GM11168 (cell line): Measurements from ENCODE around the gene ASTN1.

Experiments
- in situ Hi-C: fragments of 300-500 bp; cut with MboI; formaldehyde crosslinking; loops from one replicate; pipeline ENCODE4 v1.12.0; 2022; ENCODE audit warnings: low sequenced_read_pairs; ENCODE audit not compliant: unreplicated experiment

Gene ASTN1

DNA sequence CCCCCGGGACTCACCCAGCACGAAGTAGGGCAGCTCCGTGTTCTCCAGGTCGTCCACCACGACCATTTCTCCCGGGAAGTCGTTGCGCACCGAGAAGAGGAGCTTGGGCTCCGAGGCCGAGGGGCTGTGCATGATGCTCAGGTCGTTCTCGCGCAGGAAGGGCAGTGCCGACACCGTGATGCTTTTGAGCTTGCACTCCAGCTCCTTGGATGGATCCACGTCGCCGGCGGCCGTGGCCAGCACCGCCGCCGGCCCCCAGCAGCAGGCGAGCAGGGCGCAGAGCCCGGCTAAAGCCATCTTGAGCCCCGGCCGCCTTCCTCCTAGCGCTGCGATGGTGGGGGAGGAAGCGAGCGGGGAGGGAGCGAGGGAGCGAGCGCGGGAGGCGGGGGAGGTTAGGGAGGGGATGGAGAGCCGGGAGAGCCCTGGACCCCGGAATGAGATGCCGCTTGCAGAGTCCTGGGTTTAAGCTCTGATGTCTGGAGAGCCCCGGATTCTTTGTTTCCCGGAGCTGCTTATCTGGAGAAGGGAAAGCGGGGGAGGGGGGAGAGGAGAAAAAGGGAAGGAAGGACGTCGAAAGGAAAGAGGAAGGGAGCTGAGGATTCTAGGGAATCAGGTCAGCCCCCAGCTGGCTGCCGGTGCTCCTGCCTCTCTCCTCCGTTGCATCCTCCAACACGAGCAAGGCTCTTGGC lies at the start of gene ASTN1:
ASTN1 (minus strand) TSS at position 333 of the 689 bp plus-strand sequence; CDS start at position 297, 36 bp downstream.
- in situ Hi-C loops = no loop called here

DNA sequence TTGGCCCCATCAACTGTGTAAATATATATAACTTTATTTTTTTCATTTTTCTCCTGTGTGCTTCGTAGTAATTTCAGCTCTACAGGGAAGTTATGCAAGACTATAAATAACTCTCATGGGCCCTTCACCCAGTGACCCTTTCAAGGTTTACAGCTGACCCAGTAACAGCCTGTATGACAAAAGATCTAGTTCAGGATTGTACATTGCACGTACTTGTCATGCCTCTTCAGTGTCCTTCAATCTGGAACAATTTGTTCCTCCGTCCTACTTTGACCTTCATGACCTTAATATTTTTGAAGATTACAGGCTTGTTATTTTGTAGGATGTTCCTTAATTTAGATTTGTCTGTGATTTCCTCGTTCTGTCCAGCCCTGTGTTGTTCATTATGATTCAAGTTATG lies 46.7 kb upstream of the ASTN1 start:
- in situ Hi-C loops = no loop called here

- in situ Hi-C loops = no loop called here
These were observed 45.6 kb upstream of the ASTN1 start for GRCh38 chr1:177210071-177210470.

- in situ Hi-C loops = no loop called here
These were observed 44.8 kb upstream of the ASTN1 start for GRCh38 chr1:177209357-177209756.

- in situ Hi-C loops = no loop called here
These were observed 44.4 kb upstream of the ASTN1 start for GRCh38 chr1:177208920-177209319.

DNA sequence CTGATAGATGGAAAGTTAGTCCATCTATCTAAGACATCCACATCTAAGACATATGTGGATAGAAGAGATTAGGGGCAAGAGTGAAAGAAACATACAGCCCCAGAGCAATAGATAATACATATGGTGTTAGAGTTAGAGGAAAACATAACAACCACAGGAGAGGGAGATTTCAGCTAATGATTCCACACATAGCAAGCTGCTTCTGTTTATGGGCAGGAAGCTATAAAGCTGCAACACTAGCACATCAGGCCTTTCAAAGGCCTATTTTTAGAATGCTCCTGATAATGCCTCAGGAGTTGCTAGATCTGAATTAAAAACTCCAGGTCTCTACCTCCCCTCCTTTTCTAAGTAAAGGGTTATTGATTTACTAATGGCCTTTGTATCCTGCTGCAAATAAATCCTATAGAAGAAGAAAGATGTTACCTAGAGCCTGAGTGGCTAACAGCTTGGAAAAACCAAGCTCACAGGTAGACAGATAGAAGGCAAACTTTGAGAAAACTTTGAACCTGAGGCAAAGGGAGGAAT lies 42.4 kb upstream of the ASTN1 start:
- in situ Hi-C loops = no loop called here

GRCh38 chr1:177200290-177200689 lies 35.8 kb upstream of the ASTN1 start:
- in situ Hi-C loops = no loop called here

- in situ Hi-C loops = loop anchor here (25.0 kb wide), 1 partner anchor 311 kb away; no protein-coding TSS in a partner anchor
These were observed 33.7 kb upstream of the ASTN1 start for GRCh38 chr1:177198243-177198642.

- in situ Hi-C loops = loop anchor here (25.0 kb wide), 1 partner anchor 303 kb away; no protein-coding TSS in a partner anchor
These were observed 25.9 kb upstream of the ASTN1 start for GRCh38 chr1:177190308-177190970.

GRCh38 chr1:177186639-177187038 lies 22.1 kb upstream of the ASTN1 start:
- in situ Hi-C loops = loop anchor here (25.0 kb wide), 1 partner anchor 299 kb away; no protein-coding TSS in a partner anchor

- in situ Hi-C loops = loop anchor here (25.0 kb wide), 1 partner anchor 298 kb away; no protein-coding TSS in a partner anchor
These were observed 20.7 kb upstream of the ASTN1 start for GRCh38 chr1:177185209-177185608.

DNA sequence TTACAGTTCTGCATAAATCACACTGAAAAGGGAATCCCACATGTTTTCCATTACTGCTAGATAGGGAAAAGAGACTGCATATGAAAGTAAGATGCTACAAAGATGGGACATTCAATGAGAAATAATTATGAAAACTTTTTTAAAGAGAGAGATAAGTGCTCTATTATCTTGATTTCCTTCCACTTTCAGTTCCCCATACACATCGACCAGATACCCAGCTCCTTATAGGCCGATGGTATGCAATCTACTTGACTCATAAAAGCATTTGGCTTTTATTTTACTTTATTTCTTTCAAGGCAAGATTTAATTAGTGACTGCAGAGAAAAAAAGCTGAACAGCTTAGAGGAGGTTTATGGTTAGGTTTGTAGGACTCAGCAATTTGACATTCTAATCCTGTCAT lies 19.3 kb upstream of the ASTN1 start:
- in situ Hi-C loops = loop anchor here (25.0 kb wide), 1 partner anchor 297 kb away; no protein-coding TSS in a partner anchor

DNA sequence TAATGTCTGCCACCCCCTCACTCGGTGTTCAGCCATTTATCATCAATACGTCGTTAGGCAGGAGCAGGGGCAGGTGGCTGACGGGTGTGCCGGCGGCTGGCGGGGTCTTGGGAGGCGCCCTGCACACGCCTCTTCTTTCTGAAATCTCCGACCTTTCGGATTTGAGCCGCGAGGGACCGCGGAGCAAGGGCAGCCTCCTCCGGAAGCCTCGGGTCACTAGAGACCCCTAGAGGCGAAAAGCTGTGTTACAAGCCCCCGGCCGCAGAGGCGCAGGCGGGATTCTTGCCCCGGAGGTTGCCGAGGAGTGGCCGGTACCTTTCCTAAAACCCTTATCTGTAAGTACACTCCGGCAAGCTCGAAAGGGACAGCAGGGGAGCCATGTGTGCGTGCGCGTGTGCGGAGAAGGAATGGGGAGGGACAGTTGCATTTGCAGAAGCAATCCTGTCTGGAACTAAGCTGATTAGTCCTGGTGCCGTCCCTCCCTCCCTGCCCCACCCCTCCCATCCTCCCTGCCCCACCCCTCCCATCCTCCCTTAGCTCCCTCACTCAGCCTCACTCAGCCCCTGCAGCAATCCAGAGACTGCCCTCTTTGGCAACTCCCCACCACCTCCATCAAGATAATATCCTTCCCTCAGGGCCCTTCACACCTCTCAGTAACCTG lies 17.2 kb upstream of the ASTN1 start:
- in situ Hi-C loops = loop anchor here (25.0 kb wide), 1 partner anchor 294 kb away; no protein-coding TSS in a partner anchor

GRCh38 chr1:177181280-177181630 lies 16.7 kb upstream of the ASTN1 start:
- in situ Hi-C loops = loop anchor here (25.0 kb wide), 1 partner anchor 294 kb away; no protein-coding TSS in a partner anchor

GRCh38 chr1:177174921-177175634 lies 10.6 kb upstream of the ASTN1 start:
- in situ Hi-C loops = loop anchor here (25.0 kb wide), 1 partner anchor 288 kb away; no protein-coding TSS in a partner anchor

GRCh38 chr1:177173976-177174375 lies 9.5 kb upstream of the ASTN1 start:
- in situ Hi-C loops = no loop called here

DNA sequence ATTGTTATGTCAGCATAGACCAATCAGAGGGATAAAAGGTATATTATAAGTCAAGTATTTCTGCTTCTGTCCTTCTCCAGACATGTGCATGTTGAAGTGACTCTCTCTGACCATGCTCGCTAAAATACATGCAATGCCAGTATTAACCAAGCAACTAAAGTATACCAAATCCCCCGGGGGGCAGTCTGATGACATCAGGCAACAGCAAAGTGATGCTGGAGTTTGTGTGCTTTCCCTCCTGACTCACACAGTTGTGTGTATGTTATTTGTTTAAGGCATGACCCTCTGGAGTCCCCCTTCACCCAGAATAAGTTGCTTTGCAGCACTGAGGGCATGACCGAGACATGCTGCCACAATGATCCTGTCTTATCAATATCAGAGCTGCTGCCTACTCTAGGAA lies 8.4 kb upstream of the ASTN1 start:
- in situ Hi-C loops = no loop called here

GRCh38 chr1:177172272-177172671 lies 7.8 kb upstream of the ASTN1 start:
- in situ Hi-C loops = no loop called here

GRCh38 chr1:177171536-177172123 lies 7.1 kb upstream of the ASTN1 start:
- in situ Hi-C loops = no loop called here
